NCI-H1930 (cell line): Measurements from ENCODE around the gene SGPL1.

Experiments
- DNase-seq, 2 experiments: peaks; one replicate each; lab custom pipeline; 2025; lab: John Stamatoyannopoulos, UW

The SGPL1 gene

DNA sequence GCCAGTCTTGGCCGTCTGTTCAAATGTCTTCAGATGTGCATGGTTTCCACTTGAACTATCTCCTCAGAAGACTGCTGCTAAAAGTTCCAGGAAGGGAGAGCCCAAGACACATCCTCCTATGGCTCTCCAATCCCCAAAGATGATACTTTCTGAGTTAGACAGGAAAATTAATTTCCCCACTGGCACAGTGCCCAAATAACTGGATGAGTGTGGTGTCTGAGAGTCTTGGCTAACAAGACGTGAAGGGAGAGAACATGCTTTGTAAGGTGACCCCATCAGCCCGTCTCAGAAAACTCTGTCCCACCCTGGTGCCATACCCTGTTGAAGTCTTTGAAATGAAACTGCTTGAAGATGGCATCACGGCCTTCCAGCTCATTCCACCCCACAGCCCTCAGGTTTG is 69.7 kb downstream of the SGPL1 start:
- DNase-seq: no peak

DNA sequence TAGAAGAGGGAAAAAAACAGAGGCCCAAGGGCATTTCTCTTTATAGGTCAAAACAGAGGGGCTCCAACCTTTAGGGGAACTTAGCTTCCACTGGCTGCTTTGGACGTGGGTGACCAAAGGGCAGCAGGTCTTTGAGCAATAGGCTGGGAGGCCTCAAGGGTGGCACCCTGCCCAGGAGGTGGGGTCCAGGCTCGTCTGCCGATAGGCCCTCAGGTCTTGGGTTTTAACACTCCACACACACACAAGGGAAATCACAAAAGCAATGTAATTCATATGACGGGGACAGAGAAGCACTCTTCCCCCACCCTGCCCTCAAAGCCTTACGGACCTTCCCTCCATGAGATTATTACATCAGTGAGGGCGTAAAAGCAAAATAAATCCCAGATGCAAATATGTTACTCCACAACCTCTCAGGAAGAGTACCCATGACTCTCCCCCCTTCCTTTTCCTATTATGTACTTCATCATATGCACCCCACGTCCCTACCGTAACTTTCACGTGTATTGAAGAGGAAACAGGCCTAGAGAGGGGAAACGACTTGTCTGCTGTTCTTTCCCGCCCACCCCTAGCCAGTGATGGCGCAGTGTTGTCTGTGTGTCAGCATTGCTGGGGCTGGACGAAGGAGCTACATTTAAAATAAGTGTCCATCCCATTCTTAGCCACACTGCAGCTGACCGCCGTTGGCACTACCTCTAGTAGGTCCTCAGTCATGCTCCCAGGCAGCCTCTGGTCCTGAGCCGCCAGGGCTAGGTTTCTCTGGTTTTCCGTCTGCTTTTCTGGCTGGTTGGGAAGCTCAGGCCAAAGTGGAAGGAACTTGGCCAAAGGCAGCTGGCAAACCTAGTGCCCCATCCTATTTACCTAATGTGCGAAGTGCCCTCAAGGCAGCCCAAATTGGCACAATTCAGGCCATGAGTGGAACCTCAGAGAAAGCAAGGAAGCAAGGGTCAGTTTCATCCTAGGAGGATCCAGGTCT is 70.5 kb downstream of the SGPL1 start:
- DNase-seq: no peak

DNA sequence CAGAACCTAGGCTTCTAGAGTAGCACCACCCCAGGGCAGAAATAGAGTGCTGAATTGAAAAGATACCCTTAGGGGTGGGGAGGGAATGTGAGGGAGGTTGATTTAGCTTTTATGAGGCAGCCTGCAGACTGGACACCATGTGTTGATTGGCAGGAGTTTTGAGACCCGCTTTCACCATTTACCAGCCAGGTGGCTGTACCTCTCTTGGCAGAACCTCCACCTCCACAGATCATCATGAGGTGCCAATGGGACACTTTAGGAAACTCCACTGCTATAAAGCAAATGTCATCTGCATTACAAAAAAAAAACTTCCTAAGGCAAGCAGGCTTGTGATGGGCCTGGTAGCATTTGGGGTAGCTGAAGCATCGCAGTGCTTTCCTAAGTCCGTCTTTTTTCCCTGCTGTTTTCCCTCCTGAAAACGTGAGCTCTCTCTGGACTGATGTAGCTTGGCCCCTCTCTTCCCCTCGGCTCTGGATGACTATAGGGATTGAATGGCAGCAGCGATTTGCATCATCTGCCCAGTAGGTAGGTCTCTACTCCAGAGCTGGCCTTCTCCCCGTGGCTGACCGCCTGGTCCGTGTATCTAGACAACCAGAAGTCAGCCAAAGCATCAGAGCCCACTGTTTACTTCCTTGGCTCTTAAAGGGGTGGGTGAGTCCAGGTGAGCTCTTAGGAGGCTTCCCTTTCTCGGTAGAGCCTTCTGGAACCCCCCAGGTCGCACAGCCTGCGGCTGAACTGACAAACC is 71.3 kb downstream of the SGPL1 start:
- no peak for DNase-seq

DNA sequence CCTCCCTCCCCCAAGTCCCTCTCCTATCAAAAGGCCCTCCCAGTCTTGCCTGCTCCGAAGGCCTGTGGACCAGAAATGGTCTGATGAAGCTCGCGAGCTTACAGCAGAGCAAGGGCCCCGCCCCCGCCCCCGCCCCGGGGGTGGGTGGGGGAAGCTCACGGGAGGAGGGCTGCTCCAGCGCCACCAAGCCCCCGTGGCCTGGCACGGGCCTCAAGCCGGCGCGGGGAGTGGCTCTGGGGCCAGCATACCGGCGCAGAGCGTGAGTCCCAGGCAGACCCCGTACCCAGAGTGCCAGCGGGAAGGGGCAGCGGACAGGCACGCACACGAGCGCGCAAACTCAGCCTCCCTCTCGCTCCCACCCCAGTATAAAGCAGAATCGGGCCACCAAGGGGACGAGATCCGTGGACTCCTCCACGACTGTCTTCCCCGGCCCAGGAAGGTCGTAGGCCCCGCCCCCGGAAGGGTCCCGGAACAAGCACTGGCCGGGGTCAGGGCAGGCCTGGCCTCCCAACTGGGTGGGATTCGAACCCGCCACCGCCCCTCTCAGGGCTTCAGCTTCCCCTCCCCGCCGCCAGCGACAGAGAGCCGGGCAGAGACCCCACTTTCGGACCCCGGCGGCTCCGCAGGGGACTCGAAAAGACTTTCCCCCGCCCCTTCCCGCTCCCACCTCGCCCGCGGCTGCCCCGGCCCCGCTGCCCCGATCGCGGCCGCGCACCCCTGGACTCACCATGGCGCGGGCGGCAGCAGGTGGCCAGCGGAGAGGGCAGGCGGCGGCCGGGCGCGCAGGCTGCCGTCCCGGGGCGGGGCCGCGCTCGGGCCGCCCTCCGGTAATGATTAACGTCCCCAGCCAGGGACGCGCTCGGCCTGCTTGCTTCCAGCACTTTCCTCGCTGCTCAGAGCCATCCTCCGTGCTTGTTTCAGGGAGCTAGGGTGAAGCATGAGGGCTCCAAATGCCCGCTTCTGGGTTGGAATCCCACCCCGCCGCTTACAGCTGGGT is 72.4 kb downstream of the SGPL1 start, which contains the start of gene PCBD1:
PCBD1 (minus strand) TSS at position 762 of the 997 bp plus-strand sequence; CDS start at position 730, 32 bp downstream.
- DNase-seq: peak; percentile 54 to 55

DNA sequence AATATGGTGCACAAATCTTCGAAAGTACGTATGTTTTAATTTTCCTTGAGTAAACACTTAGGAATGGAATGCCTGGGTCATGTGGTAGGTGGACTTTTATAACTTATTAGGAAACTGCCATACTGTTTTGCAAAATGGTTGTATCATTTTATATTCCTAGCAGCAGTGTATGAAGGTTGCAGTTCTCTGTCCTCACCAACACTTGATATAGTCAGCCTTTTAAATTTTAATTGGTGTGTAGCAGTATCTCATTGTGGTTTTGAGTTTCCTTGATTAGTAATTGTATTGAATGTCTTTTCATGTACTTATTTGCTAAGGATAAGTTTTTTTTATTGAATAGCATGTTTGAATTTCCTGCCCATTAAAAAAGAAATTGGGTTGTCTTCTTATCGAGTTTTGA is 73.5 kb downstream of the SGPL1 start:
- DNase-seq: no peak

DNA sequence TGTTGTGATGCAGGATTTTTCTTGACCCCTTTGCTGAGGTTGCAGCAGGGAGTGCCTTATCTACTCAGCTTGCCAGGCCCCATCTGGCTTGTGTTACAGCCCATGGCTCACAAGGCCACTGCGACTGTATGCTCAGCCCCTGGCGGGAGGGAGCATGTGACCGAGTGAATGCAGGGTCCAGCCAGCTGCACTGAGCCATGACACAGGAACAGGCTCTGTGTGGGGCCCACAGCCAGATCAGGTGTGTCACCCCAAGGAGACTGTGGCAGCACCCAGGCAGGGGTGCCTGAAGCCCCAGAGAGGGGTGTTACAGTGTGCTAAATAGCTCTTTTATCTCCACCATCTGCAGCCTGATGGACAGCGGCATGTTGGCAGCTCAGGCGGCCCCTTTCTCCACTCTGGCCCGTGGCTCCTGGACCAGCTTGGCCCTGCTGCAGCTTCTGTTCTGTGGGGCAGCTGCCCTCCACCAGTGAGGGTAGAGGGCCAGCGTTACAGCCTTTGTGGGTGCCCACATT is 75.2 kb downstream of the SGPL1 start:
- DNase-seq: no peak

DNA sequence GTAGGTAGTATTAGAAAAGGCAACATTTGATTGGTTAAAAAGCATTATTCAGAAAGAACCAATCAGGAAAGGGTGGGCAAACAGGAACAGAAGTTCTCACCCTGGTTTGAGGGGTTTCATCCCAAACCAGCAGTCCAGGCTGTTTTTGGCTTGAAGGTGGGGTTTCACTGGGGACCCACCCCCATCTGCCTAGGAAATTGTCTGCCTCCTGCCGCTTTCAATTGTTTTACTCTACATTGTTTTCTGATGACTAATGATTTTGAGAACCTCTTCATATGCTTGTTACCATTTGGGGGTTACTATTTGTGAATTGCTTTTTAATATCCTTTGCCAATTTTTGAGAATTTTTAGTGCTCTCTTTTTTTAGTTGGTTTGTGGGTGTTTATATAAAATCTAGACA is 75.9 kb downstream of the SGPL1 start:
- DNase-seq: no peak

DNA sequence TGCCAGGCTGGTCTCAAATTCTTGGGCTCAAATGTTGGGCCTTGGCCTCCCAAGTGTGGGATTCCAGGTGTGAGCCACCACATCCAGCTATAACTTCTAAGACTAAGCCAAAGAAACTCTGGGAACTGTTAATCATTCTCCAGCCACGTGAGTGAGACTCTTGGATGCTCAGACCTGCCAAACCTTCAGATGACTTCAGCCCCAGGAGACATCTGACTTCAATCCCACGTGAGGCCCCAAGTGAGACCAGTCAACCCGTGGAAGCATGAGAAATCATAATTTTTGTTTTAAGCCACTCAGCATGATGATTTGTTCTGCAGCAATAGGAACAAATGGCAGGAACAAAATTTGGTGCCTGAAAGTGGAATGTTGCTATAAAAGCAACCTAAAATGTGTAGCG is 76.9 kb downstream of the SGPL1 start:
- no peak for DNase-seq

DNA sequence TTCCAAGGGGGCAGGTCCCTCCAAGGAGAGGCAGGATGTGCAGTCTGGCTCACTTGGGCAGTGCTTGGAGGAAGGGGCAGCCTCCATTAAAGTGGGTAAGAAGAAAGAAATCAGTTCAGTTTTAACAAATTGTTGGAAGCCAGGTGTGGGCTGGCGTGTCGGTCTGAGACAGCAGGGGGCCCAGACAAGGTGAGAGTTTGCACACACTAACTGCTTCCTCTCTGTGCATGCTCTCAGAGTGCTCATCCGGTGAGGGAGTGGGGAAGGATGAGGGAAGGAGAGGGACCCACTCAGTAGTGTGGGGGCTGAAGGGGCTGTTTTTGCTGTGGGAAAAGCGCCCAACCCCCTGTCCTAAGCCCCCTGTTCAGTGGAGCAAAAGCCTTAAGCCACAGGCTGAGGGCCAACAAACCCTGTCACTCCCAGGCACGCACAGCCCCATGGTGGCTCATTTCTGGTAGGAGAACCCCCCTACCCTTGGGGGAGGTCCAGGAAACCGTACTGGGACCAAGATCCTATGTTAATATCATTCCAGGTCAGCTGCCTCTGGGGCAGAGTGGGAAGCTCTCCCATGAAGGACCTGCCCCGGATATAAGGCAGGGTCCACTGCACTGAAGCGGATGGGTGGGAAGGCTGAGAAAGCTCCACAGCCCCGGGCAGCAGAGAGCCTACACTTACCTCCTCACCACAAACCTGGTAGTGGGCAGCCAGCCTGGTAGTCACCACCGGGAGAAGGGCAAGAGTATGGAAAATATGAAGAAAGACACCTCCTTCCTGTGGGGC is 77.7 kb downstream of the SGPL1 start:
- DNase-seq: no peak

DNA sequence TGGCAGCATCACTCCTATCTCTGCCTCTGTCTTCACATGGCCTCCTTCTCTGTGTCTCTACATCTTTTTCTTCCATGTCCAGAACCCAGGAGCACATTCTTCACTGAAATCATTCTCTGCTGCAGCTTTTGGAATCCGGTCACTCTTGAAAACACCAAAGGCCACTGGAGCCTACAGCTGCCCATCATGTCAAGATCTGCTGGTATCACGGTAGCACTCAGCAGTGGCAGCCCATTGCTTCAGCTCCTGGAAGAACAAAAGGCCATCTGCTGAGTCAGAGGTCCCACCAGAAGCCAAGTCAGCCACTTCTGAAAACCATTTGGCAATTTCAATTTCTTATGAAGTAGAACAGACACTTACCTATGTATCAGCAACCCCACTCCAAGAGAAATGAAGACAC is 78.7 kb downstream of the SGPL1 start:
- DNase-seq: no peak

DNA sequence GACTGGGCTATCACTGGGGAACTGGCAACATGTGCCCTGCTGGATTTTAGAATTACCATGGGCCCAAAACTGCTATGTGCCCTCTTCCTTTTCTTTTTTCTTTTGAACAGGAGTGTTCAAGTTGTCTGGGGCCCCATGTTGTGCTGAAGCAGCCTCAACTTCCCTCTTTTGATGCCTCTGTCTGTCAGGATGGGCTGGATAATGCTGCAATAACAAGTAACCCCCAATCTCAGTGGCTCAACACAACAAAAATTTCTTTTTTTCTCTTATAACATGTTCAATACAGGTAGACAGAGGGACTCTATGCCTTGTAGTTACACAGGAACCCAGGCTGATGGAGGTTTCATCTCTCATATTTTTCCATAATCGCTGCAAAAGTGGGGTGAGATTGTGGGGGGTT is 80.8 kb downstream of the SGPL1 start:
- no peak for DNase-seq

DNA sequence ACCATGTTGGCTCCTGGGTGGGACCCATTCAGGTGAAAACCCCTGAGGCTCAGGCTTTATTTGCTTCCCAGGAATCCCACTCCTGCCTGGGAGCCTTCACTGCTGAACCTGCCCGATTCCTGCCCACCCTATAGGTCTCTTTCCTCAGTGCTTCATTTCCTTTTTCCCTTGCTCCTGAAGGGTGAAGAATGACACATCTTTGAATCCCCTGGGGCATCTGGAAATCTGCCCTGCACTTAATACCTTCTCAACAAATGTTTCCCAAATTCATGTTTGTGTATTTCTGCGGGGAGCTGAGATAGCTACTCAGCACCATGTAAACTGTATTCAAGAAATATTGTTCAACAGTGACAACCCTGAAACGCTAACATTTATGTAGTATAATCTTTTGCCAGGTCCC is 82.9 kb downstream of the SGPL1 start:
- DNase-seq: no peak

DNA sequence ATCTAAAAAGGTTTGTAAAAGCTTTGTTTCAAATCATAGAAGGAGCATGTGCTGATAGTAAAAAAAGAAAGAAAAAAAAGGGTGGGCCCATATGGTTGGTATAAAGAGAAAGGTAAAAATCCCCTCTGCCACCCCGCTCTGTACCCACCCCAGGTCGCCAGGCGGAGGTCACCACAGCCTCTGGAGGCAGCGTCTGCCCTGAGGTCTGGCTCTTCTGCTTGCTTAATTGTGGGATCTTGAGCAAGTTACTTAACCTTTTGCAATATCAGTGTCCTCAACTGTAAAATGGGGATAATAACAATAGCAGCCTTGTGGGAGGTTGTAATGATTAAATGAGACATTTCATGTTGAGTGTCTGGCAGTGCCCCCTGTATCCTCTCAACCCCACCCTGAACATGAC is 83.3 kb downstream of the SGPL1 start:
- DNase-seq: no peak

DNA sequence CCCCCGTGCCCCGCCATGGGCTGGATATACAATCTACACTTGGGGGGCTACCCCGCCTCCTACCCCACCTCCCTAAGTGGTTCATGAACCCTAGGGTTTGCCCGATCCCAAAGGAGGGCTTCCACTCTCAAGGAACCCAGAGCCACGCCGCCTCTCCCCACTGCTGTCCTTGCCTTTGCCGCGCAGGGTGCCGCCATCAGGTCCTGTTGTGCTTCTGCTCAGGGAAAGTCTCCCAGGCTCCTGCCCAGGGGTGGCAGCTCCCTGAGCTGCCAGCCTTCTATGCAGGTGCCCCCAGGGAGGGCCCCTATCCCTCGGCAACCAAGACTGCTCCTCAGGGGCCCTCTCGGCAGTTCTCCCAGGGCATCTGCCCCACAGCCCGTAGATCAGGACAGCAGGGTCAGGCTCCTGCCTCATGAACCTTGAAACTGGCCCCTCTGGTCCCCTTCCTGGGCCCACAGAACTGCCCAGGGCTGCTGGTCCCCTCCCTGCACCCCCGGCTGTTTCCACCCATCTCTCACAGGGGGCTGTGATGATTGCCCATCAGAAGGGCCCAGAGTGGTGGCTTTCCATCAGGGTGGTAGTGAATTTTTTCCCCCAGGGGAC is 85.6 kb downstream of the SGPL1 start:
- DNase-seq: no peak

DNA sequence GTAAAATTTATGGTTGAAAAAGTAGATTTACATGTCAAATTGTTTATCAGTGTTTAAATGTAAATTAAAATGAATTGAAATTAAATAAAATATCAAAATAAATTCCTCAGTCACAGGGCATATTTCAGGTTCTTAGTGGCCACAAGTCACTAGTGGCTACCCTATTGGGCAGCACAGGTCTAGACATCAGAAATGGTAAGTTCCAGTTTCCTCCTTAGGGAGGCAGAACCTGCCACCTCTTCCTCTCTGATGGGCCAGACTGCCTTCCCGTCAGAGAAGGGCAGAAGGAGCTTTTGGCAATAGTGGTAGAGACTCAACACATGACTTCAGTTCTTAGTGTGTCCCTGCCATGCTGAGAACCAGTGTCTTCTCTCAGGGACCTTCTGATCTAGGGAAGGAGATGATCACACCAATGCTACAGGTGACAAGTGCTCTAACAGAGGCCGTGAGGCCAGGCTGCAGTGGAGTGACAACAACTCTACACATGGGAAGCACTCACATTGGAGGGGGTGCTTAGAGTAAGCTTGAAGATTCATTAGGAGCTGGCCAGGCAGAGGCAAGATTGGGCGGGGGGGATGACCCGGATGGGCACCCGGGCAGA is 87.0 kb downstream of the SGPL1 start:
- no peak for DNase-seq

DNA sequence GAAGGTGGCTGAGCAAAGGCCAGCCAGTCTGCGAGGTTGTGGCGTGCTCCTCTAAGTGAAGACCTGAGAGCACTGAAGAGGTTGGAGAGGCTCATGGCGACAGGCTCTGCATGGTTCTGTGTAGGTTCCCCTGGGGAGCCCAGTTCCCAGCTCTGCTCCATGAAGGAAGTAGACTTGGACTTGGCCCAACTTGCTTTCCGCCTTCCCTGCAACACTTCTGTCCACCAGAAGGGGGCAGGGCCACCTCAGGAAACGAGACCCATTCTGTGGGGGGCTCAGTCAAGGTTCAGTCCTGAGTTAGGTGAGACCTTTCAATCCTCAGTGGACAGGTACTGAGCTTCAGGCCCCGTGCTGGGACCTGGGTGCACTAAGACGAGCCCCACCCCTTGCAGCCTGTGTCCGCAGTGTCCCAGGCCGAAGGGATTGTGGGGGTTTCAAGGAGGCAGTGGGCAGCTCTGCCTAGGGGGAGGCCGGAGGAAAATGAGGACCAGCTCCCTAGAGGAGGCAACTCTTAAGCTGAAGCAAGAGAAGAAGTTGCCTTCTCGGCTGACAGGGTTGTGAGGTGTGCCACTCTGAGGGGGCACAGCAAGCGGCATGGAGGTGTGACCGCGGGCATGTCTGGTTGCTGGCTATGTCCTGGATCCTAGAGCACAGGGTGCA is 87.6 kb downstream of the SGPL1 start:
- DNase-seq: peak in 1 of 2 experiments; percentile 8

DNA sequence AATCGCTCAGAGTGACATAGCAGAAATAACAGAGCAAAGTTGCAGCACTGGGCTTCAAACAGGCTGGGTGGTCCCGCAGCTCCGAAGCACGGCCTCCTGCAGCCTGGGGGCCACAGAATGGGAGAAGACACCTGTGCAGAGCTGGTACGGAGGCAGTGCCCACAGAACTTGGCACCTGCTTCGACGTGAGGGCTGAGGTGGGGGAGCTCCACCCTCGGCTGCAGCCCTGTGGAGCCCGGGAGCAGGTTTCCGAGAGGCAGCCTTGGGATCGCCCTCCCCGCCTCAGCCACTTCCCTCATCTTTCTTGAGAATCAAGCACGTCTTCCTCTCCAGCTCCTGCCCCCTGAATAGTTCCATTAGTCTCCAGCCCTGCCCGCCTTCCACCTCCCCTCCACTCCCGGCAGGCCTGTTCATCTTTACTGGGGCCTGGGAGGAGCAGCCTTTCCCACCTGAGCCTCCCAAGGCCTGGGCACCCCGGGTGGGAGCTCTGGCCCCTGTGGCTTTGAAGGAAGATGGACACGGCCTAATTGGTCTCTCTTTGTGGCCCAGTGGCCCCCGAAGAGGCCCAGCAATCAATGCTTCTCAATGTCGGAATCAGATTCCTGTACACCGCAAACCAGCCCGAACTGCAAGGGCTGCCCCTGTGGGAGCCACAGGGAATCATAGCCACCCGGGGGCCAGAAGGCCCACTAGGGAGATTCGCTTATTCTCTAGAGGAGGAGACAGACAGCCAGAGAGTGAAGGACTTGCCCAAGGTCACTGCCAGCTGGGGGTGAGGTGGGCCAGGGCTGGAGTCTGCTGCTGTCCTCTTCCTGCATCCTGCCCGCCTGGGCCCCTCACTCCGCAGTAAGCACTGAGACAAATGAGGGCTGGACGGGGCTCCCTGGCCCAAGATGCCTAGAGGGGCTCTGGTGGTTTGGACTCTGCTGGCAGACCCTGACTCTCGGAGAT is 89.6 kb downstream of the SGPL1 start:
- no peak for DNase-seq
